AG04450 (cell line): Measurements from ENCODE around the gene IDI1. TPM values are rescaled to one million over a fixed set of nuclear protein-coding genes. Genes with fewer than 3 reads are reported as not detected.
"Not testable (repeated sequence)": the region's sequence is repeated elsewhere in the genome, so short reads cannot be mapped to it uniquely, and the experiment has no call there.

ENCODE experiments used
- CTCF ChIA-PET: fragments of 300-600, 350-600 bp; formaldehyde crosslinking; extraction: SDS; loops from one replicate; lab custom pipeline; 2022; ENCODE audit warnings: antibody characterized with exemption, inconsistent platforms; lab: Charles Lee
- POLR2A ChIA-PET: fragments of 350-600 bp; formaldehyde crosslinking; extraction: SDS; loops from one replicate; lab custom pipeline; 2021; ENCODE audit warnings: antibody characterized with exemption, inconsistent platforms; lab: Yijun Ruan, JAX
- DNase-seq: peaks from one replicate; pipeline ENCODE4 v3.0.0-alpha.2; 2011; ENCODE audit warnings: low read depth, low spot score
- H3K27ac ChIP-seq: one replicate; pipeline ENCODE4 v1.5.1; 2012; ENCODE audit warnings: low read depth, low read length, control low read depth
- H3K27me3 ChIP-seq: one replicate; pipeline ENCODE4 v1.6.0; 2012; ENCODE audit warnings: low read length; ENCODE audit not compliant: control insufficient read depth, insufficient read depth
- H3K4me3 ChIP-seq: 2 replicates; pipeline ENCODE4 v1.5.1; 2011; ENCODE audit warnings: mild to moderate bottlenecking, low read depth, low read length, control low read depth
- H3K9me3 ChIP-seq: 2 replicates; pipeline ENCODE4 v1.5.1; 2012; ENCODE audit warnings: low read length; ENCODE audit not compliant: control insufficient read depth, insufficient read depth
- CTCF ChIP-seq: IDR thresholded peaks from 2 replicates; pipeline ENCODE4 v1.5.1; 2011; ENCODE audit warnings: low read depth, low read length, control low read depth, inconsistent platforms
- polyA plus RNA-seq: library from polyadenylated mRNA; depleted of rRNA; stranded (reverse); fragments of >200 nt; gene quantifications from 2 replicates; pipeline ENCODE4 v1.2.3, GENCODE V29; 2011

Gene IDI1
- polyA plus RNA-seq, 1 experiment: 37.6 TPM

- POLR2A ChIA-PET: no interaction called here
These were observed 25.3 kb upstream of the IDI1 start for GRCh38 chr10:1074052-1074747.

GRCh38 chr10:1070919-1071318, 22.0 kb upstream of the IDI1 start:
- POLR2A ChIA-PET: no interaction called here
- no peaks in the 10 kb centered on the region for H3K9me3 ChIP-seq
- H3K27me3 ChIP-seq: no peaks in the 10 kb centered on the region
- CTCF ChIA-PET: no interaction called here
- peak overlapping the region; percentile 39 for H3K27ac ChIP-seq
- no peak overlapping the region for H3K4me3 ChIP-seq
- no peak for DNase-seq
- TF ChIP-seq CTCF: no peak

More at GRCh38 chr10:1074052-1074747, 25.3 kb upstream of the IDI1 start:
- CTCF ChIA-PET: no interaction called here
- no peak for DNase-seq
- H3K9me3 ChIP-seq: no peaks in the 10 kb centered on the region
- no peak for TF ChIP-seq CTCF
- no peak overlapping the region for H3K4me3 ChIP-seq
- no peaks in the 10 kb centered on the region for H3K27me3 ChIP-seq
- H3K27ac ChIP-seq: no peak overlapping the region

GRCh38 chr10:1068380-1069361, 19.8 kb upstream of the IDI1 start:
- no peak overlapping the region for H3K27ac ChIP-seq
- H3K4me3 ChIP-seq: no peak overlapping the region
- TF ChIP-seq CTCF: no peak
- no peak for DNase-seq
- H3K27me3 ChIP-seq: no peaks in the 10 kb centered on the region
- H3K9me3 ChIP-seq: no peaks in the 10 kb centered on the region
- ChIA-PET POLR2A (interaction anchor here (0.7 kb wide), 1 partner anchor 451 kb away, joined by 3 read pairs; no protein-coding TSS in a partner anchor), CTCF (no interaction called here)

- H3K27me3 ChIP-seq, POLR2A ChIA-PET, DNase-seq, H3K4me3 ChIP-seq, CTCF ChIA-PET, H3K27ac ChIP-seq, H3K9me3 ChIP-seq: not testable (repeated sequence)
These were observed 17.8 kb upstream of the IDI1 start for GRCh38 chr10:1066734-1067133.

- Histone ChIP-seq H3K27ac (no peak overlapping the region), H3K27me3 (no peaks in the 10 kb centered on the region), H3K9me3 (no peaks in the 10 kb centered on the region), H3K4me3 (no peak overlapping the region)
- ChIA-PET POLR2A (no interaction called here), CTCF (interaction anchor here (1.1 kb wide), 1 partner anchor 8 kb away, joined by 3 read pairs; no protein-coding TSS in a partner anchor)
- TF ChIP-seq CTCF: no peak
- no peak for DNase-seq
These were observed 16.0 kb upstream of the IDI1 start for GRCh38 chr10:1064964-1065247.
